Activated CD4-positive, alpha-beta T cell treated with anti-CD3 and anti-CD28 coated beads, Interleukin-2, amount 10 ng/mL, durations not matched to agents 7 days and 5 days (primary cell): ENCODE results near the gene DCTD. TPM values are rescaled to one million over a fixed set of nuclear protein-coding genes. Genes with fewer than 3 reads are reported as not detected.

Experiments used
- CTCF ChIA-PET: fragments of 350-600 bp; sonication (Branson Sonifier 250); formaldehyde crosslinking; loops from one replicate; lab custom pipeline; 2021; ENCODE audit warnings: antibody characterized with exemption; lab: Charles Lee
- POLR2A ChIA-PET: fragments of 350-600 bp; sonication (Branson Sonifier 250); formaldehyde crosslinking; loops from one replicate; lab custom pipeline; 2021; ENCODE audit warnings: antibody characterized with exemption; lab: Charles Lee
- DNase-seq: peaks from one replicate; pipeline ENCODE4 v3.0.0-alpha.2; 2020
- H3K27ac Mint-ChIP-seq: one replicate; pipeline ENCODE4 v1.8.0; 2021; ENCODE audit warnings: mild to moderate bottlenecking, moderate library complexity, mixed read lengths
- H3K27me3 Mint-ChIP-seq: one replicate; pipeline ENCODE4 v1.8.0; 2021; ENCODE audit warnings: mixed read lengths
- H3K36me3 Mint-ChIP-seq: one replicate; pipeline ENCODE4 v1.8.0; 2021; ENCODE audit warnings: low read depth, mixed read lengths
- H3K4me1 Mint-ChIP-seq: one replicate; pipeline ENCODE4 v1.8.0; 2021; ENCODE audit warnings: mixed read lengths
- H3K4me3 Mint-ChIP-seq: one replicate; pipeline ENCODE4 v1.8.0; 2021; ENCODE audit warnings: mild to moderate bottlenecking, moderate library complexity, mixed read lengths
- H3K9me3 Mint-ChIP-seq: one replicate; pipeline ENCODE4 v1.8.0; 2021; ENCODE audit warnings: mixed read lengths
- total RNA-seq, 2 experiments: library from RNA; stranded (reverse); gene quantifications; one replicate each; pipeline ENCODE4 v1.2.3, GENCODE V29; 2021

The DCTD gene
- 10 to 100 TPM; 60.0 to 65.9 TPM for total RNA-seq

GRCh38 chr4:182917182-182918043 is at the start of gene DCTD:
DCTD (minus strand) TSS chr4:182917386; CDS start chr4:182915568, 1,818 bp downstream.
- Mint-ChIP-seq H3K4me1 (peaks cover 53% of the 10 kb centered on the region), H3K36me3 (peaks cover 27% of the 10 kb centered on the region), H3K27ac (peak within 1 kb of the TSS; percentile 98), H3K4me3 (peak within 1 kb of the TSS; percentile 84), H3K9me3 (no peaks in the 10 kb centered on the region), H3K27me3 (peaks cover 1% of the 10 kb centered on the region)
- CTCF ChIA-PET: interaction anchor here (0.6 to 1.6 kb wide), 3 partner anchors 18 to 335 kb away, joined by 3 to 4 read pairs (median 3); no protein-coding TSS in a partner anchor
- POLR2A ChIA-PET: interaction anchor here (0.6 to 1.5 kb wide), 2 partner anchors 108 to 1817 kb away, joined by 3 to 12 read pairs; partner anchors contain the start of gene CENPU
- DNase-seq: peak; percentile 80

GRCh38 chr4:182960746-182961145 is 43.6 kb upstream of the DCTD start:
- Mint-ChIP-seq H3K27ac (no peak overlapping the region), H3K9me3 (peaks cover 4% of the 10 kb centered on the region), H3K4me3 (no peak overlapping the region), H3K4me1 (no peaks in the 10 kb centered on the region), H3K36me3 (no peaks in the 10 kb centered on the region), H3K27me3 (peaks cover 3% of the 10 kb centered on the region)
- DNase-seq: no peak
- POLR2A ChIA-PET: no interaction called here
- CTCF ChIA-PET: no interaction called here

GRCh38 chr4:182960228-182960627 is 43.0 kb upstream of the DCTD start:
- no peak overlapping the region for H3K4me3 Mint-ChIP-seq
- CTCF ChIA-PET: no interaction called here
- POLR2A ChIA-PET: no interaction called here
- no peak for DNase-seq
- no peaks in the 10 kb centered on the region for H3K27me3 Mint-ChIP-seq
- H3K9me3 Mint-ChIP-seq: peaks cover 4% of the 10 kb centered on the region
- no peak overlapping the region for H3K27ac Mint-ChIP-seq
- no peaks in the 10 kb centered on the region for H3K36me3 Mint-ChIP-seq
- H3K4me1 Mint-ChIP-seq: no peaks in the 10 kb centered on the region

GRCh38 chr4:182955411-182955810 is 38.2 kb upstream of the DCTD start:
- Mint-ChIP-seq H3K36me3 (no peaks in the 10 kb centered on the region), H3K9me3 (peaks cover 4% of the 10 kb centered on the region), H3K4me1 (no peaks in the 10 kb centered on the region), H3K27ac (no peak overlapping the region), H3K27me3 (no peaks in the 10 kb centered on the region), H3K4me3 (no peak overlapping the region)
- ChIA-PET POLR2A (no interaction called here), CTCF (interaction anchor here (0.5 to 1.0 kb wide), 2 partner anchors 9 to 295 kb away, joined by 3 to 4 read pairs; no protein-coding TSS in a partner anchor)
- DNase-seq: no peak

- H3K36me3 Mint-ChIP-seq: no peaks in the 10 kb centered on the region
- CTCF ChIA-PET: no interaction called here
- H3K27ac Mint-ChIP-seq: no peak overlapping the region
- DNase-seq: no peak
- H3K4me1 Mint-ChIP-seq: no peaks in the 10 kb centered on the region
- H3K4me3 Mint-ChIP-seq: no peak overlapping the region
- H3K27me3 Mint-ChIP-seq: no peaks in the 10 kb centered on the region
- no peaks in the 10 kb centered on the region for H3K9me3 Mint-ChIP-seq
- POLR2A ChIA-PET: no interaction called here
Measured at GRCh38 chr4:182944484-182945213, 27.5 kb upstream of the DCTD start.

- Mint-ChIP-seq H3K4me1 (peaks cover 2% of the 10 kb centered on the region), H3K9me3 (no peaks in the 10 kb centered on the region), H3K27me3 (peaks cover 4% of the 10 kb centered on the region), H3K27ac (no peak overlapping the region), H3K4me3 (no peak overlapping the region), H3K36me3 (no peaks in the 10 kb centered on the region)
- DNase-seq: no peak
- POLR2A ChIA-PET: interaction anchor here (0.6 kb wide), 1 partner anchor 249 kb away, joined by 3 read pairs; no protein-coding TSS in a partner anchor
- CTCF ChIA-PET: interaction anchor here (1.1 to 5.1 kb wide), 2 partner anchors 14 to 322 kb away, joined by 5 to 26 read pairs; no protein-coding TSS in a partner anchor
Measured at GRCh38 chr4:182939680-182940079, 22.5 kb upstream of the DCTD start.

- peak; percentile 62 for DNase-seq
- Mint-ChIP-seq H3K4me1 (peaks cover 2% of the 10 kb centered on the region), H3K9me3 (no peaks in the 10 kb centered on the region), H3K36me3 (no peaks in the 10 kb centered on the region), H3K27me3 (peaks cover 14% of the 10 kb centered on the region), H3K4me3 (no peak overlapping the region), H3K27ac (no peak overlapping the region)
- ChIA-PET POLR2A (no interaction called here), CTCF (interaction anchor here (0.9 to 5.1 kb wide), 12 partner anchors 12 to 327 kb away, joined by 3 to 26 read pairs (median 4); no protein-coding TSS in a partner anchor)
Measured at GRCh38 chr4:182938205-182938645, 21.0 kb upstream of the DCTD start.

- CTCF ChIA-PET: interaction anchor here (0.7 to 5.1 kb wide), 9 partner anchors 11 to 767 kb away, joined by 3 to 26 read pairs (median 4); no protein-coding TSS in a partner anchor
- Mint-ChIP-seq H3K27ac (no peak overlapping the region), H3K4me3 (no peak overlapping the region), H3K4me1 (peaks cover 2% of the 10 kb centered on the region), H3K9me3 (no peaks in the 10 kb centered on the region), H3K27me3 (peaks cover 14% of the 10 kb centered on the region), H3K36me3 (no peaks in the 10 kb centered on the region)
- POLR2A ChIA-PET: no interaction called here
- DNase-seq: no peak
Measured at GRCh38 chr4:182937268-182938204, 20.4 kb upstream of the DCTD start.

- no peaks in the 10 kb centered on the region for H3K36me3 Mint-ChIP-seq
- CTCF ChIA-PET: interaction anchor here (0.7 kb wide), 1 partner anchor 329 kb away, joined by 3 read pairs; no protein-coding TSS in a partner anchor
- H3K9me3 Mint-ChIP-seq: no peaks in the 10 kb centered on the region
- H3K27ac Mint-ChIP-seq: no peak overlapping the region
- H3K4me1 Mint-ChIP-seq: no peaks in the 10 kb centered on the region
- POLR2A ChIA-PET: no interaction called here
- peaks cover 15% of the 10 kb centered on the region for H3K27me3 Mint-ChIP-seq
- no peak overlapping the region for H3K4me3 Mint-ChIP-seq
- DNase-seq: no peak
Measured at GRCh38 chr4:182932651-182933050, 15.5 kb upstream of the DCTD start.

GRCh38 chr4:182931691-182932345 is 14.6 kb upstream of the DCTD start:
- H3K27me3 Mint-ChIP-seq: peaks cover 14% of the 10 kb centered on the region
- CTCF ChIA-PET: no interaction called here
- H3K4me3 Mint-ChIP-seq: no peak overlapping the region
- H3K36me3 Mint-ChIP-seq: no peaks in the 10 kb centered on the region
- no peaks in the 10 kb centered on the region for H3K4me1 Mint-ChIP-seq
- no peak overlapping the region for H3K27ac Mint-ChIP-seq
- no peak for DNase-seq
- POLR2A ChIA-PET: no interaction called here
- no peaks in the 10 kb centered on the region for H3K9me3 Mint-ChIP-seq

- Mint-ChIP-seq H3K27ac (no peak overlapping the region), H3K27me3 (peaks cover 14% of the 10 kb centered on the region), H3K36me3 (no peaks in the 10 kb centered on the region), H3K4me1 (no peaks in the 10 kb centered on the region), H3K4me3 (no peak overlapping the region), H3K9me3 (no peaks in the 10 kb centered on the region)
- ChIA-PET POLR2A (no interaction called here), CTCF (interaction anchor here (1.1 kb wide), 1 partner anchor 334 kb away, joined by 4 read pairs; no protein-coding TSS in a partner anchor)
- DNase-seq: no peak
Measured at GRCh38 chr4:182930889-182931288, 13.7 kb upstream of the DCTD start.
